Measurements from ENCODE around the gene PIM3. TPM values are rescaled to one million over a fixed set of nuclear protein-coding genes. Genes with fewer than 3 reads are reported as not detected.
"Not testable (repeated sequence)": the region's sequence is repeated elsewhere in the genome, so short reads cannot be mapped to it uniquely, and the experiment has no call there.

PIM3 gene
- total RNA-seq, 1 donor from 2014 or later = 48.5 TPM

DNA sequence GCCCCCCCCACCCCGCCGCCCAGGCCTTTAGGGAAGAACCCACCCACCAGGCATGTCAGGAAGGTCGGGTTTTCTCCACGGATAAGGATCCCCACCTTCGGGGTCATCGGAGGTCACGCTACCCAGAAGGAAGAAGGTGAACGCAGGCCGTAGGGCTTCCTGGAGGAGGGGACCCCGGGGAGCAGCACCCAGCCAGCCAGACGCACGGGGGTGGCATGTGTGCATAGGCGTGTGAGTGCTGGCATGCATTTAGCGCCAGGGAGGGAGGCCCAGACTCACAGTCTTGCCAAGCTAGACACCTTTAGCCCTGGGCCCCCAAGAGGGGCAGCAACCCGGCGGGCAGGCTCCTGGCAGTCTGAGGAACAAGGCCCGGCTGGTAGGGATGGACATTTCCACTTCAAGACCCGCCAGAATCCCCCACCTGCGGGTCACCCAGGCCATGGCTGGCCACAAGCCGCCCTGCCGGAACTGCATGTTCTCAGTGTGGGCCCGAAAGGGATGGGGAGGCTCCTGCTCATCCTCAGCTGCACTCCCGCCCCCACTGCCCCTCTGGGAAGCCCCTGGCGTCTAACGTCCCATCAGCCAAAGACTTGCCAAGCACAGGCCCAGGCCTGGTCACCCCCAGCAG, 16.7 kb upstream of the PIM3 start:
- DNase-seq = no peak

DNA sequence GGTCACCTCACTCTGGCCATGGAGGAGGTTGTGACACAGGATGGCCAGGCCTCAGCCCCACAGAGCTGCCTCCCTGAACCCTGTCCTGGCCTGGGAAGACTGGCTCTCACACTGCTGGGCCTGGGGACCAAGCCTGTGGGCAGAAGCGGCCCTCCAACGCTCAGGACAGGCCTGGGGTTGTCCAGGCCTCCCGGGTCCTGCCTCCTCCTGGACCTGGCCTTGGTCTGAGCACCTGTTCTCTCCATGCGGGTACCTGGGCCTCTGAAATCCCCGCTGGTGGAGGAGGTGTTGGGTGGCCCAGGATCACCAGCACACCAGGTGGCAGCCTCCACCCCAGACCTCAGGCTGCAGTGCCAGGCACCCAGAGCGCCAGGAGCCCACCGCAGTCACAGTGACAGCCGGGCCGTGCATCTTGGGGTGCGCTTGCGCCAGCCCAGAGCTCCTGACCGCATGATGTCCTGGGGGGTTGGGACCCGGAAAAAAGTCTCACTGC, 16.1 kb upstream of the PIM3 start:
- no peak for DNase-seq

DNA sequence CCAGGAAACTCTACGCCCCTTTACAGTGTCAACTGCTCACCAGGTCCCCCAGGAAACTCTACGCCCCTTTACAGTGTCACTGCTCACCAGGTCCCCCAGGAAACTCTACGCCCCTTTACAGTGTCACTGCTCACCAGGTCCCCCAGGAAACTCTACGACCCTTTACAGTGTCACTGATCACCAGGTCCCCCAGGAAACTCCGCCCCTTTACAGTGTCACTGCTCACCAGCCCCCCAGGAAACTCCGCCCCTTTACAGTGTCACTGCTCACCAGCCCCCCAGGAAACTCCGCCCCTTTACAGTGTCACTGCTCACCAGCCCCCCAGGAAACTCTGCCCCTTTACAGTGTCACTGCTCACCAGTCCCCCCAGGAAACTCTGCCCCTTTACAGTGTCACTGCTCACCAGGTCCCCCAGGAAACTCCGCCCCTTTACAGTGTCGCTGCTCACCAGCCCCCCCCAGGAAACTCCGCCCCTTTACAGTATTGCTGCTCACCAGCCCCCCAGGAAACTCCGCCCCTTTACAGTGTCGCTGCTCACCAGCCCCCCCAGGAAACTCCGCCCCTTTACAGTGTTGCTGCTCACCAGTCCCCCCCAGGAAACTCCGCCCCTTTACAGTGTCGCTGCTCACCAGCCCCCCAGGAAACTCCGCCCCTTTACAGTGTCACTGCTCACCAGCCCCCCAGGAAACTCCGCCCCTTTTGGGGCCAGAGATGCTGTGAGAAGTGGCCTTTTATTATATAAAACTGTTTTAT, 15.4 kb upstream of the PIM3 start:
- DNase-seq = not testable (repeated sequence)

DNA sequence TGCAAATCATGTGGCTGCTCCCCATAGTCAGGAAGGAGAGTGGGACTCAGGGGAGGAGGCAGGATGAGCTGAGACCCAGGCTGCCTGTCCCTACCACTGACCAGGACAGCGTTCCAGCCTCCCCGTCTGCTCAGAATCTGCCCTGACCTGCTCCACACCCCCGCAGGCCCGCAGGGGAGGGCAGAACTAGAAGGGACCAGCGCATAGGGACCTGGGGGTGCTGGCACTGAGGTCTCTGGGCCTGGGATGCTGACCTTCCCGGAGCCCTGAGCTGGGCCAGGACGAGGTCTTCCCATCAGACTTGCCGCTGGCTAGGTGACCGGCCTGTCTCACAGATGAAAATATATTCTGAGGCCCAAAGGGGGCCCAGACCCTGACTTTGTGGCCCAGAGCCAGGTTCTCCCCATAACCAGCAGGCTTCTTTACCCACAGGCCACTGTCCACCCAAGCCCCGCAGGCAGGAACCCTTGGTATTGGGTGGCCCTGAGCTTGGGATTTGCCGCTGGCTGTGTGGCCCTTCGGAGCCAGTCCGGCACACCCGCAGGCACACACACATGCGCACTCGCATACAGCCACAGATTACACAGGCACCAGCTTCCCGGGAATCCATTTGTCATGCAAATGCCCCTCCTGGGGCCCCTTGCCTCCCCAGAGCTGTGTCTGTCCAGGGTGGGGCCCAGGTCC, 13.8 kb upstream of the PIM3 start:
- DNase-seq = no peak

DNA sequence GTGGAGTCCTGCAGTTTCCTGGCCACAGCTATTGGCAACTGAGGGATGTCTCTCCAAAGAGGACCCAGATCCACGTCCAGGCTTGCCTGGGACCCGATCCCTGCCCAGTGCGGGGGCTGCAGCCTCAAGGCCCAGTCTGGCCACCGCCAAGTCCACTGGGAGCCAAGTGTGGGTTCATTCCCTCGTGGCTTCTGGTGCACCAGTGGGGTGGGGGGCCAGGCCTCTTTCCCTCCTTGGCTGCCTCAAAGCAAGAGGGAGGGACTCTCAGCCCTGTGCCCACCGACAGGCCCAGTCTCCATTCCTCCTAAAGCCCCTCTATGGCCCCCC, 13.3 kb upstream of the PIM3 start:
- DNase-seq = no peak

DNA sequence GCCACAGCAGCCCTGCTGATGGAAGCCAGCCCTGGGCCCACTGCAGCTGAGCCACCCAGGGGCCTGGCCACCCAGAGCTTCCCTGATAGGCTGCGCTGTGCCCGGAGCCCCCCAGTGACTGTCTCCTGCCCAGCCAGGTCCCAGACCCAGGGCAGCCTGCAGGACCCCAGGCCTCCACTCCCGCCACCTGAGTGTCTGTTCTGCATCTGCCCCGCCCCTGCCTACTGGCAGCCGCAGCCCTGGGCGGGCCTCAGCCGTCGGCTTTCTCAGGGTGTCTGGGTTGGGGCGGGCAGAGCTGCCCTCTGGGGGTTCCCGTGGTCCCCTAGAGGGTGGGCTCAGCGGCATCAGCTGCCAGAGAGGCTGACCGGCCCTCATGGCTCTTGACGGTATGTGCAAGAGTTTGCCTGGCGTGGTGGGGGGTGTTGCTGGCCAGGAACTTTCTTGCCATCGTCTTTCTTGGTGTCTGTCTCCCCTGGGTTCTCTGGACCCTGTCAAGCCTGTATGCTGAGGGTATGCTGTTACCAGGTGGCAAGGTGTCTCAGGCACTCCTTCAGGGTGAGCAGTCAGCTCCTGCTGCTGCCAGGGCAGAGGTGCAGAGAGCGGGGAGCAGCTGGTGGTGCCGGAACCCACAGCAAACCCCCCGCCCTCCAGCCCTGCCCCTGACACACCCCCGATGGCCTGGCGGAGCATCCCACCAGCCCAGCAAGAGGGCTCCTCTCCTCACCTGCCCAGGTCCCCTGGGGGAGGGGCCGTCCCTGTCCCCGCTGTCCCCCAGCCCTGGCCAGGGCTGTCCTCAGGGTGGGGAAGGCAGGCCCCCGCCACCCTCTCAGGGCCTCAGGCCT, 12.2 kb upstream of the PIM3 start:
- DNase-seq = no peak

DNA sequence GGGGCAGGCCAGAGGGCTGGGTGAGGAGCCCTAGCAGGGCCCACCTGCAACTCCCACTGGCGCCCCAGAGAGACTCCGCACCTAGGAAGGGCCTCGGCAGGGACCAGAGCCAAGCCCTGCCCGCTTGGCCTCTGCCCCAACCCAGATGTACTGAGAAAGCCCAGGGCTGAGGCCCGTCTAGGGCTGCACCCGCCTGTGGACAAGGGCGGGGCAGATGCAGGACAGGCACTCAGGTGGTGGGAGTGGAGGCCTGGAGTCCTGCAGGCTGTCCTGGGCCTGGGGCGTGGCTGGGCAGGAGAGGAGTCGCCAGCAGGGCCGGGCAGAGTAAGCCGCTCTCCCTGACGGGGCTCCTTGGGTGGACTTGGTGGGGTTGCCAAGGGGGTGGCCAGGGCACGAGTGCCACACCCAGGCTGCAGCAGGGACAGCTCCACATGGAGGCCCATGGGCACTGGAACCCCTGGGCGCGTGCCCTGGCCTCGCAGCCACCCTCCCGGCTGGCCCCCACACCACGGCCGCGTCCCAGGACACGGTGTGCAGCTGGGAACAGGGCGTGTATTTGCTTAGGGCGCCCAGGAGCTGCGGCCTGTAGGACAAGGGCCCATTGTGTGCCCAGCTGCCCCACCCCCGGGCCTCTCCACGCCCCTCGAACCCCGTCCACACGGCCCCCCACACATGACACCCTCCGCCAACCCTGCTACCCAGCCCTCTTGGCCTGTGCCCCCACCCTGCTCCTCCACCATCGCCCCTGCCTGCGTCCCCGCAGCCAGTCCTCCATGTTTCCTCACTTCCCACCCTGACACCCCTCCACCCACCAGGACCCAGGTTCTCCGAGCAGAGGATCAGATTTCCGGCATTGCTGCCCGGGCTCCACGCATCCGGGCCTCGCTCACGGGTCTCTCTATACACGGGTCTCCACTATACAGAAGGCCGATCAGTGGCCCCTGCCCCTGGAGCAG, 11.3 kb upstream of the PIM3 start:
- DNase-seq = no peak

DNA sequence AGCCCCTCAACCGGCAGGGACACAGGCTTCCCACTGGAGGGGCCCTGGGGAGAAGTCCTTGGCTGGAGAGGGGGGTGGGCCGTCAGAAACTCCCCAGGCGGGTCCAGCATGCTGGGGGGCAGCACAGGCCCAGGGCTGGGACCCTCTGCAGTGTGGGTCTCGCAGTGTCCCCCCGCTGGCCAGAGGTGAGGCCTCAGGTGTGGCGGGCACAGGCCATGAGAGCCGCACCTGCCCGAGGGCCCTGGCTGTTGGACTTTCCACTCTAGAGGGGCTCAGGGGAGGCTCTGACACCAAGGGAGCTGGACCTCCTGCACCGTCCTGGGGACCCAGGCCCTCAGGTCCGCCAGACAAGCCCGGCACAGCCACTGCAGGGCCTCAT, 10.7 kb upstream of the PIM3 start:
- no peak for DNase-seq

DNA sequence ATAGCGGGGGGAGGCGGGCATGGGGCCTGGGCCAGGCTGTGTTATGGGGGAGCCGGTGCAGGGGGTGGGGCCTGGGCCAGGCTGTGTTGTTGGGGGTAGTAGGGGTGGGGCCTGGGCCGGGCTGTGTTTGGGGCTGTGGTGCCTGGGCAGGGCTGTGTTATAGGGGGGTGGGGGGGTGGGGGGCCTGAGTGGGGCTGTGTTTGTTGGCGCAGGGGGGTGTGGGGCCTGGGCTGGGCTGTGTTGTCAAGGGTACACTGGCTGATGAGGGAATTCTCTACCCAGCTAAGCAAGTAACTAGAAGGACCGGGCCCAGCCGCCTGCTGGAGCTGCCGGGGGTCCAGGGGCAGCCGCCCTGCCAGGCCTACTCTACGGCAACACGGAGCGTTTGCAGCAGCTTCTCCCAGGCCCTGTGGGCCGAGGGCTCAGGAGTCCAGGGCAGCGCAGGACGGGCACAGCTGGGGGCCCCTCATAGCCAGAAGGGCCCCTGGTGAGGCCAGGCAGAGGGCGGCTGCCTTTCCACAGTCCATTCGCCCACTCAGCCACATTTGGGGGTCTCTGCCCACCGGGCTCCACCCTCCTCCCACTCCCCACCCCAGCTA, 10.1 kb upstream of the PIM3 start:
- no peak for DNase-seq

DNA sequence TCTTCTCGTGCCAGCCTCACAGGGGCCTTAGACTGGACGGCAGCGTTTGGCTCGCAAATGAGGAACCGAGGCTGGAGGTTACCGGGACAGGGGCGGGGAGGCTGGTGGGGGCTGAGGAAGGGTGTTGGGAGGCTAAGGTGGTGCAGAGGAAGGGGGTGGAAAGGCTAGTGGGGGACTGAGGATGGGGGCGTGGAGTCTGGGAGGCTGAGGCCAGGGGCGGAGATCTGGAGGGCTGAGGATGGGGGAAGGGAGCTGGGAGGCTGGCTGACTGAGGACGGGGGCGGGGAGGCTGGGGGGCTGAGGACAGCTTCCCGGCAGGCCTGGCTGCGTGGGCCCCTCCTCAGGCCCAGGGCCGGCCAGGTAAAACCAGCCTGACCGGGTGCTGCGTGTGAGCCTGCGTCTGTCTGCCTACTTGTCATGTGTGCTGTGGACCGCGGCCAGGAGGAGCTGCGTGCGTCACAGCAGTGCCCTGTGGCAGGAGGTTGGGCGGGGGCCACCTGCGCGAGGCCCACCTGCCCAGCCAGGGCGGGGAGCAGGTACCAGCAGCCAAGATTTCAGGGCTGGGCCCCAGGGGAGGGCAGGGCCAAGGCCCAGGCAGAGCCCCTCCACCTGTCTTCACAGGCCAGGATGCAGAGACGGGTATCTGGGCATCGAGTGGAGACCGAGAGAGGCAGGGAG, 9.4 kb upstream of the PIM3 start:
- peak; percentile 93 for DNase-seq

DNA sequence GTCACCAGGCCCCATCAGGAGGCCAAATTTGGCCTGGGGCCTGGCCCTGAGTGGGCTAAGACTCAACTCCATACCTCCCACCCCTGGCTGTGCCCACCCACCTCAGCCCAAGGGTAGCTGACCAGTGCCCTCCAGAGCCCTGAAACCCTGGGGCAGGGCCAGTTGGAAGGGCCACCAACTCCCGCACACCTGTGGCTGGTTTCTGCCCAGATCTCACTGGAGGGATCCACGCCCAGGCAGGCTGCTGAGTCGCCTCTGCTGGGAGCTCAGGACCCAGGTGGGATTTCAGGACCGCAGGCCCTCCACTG, 8.9 kb upstream of the PIM3 start:
- no peak for DNase-seq

DNA sequence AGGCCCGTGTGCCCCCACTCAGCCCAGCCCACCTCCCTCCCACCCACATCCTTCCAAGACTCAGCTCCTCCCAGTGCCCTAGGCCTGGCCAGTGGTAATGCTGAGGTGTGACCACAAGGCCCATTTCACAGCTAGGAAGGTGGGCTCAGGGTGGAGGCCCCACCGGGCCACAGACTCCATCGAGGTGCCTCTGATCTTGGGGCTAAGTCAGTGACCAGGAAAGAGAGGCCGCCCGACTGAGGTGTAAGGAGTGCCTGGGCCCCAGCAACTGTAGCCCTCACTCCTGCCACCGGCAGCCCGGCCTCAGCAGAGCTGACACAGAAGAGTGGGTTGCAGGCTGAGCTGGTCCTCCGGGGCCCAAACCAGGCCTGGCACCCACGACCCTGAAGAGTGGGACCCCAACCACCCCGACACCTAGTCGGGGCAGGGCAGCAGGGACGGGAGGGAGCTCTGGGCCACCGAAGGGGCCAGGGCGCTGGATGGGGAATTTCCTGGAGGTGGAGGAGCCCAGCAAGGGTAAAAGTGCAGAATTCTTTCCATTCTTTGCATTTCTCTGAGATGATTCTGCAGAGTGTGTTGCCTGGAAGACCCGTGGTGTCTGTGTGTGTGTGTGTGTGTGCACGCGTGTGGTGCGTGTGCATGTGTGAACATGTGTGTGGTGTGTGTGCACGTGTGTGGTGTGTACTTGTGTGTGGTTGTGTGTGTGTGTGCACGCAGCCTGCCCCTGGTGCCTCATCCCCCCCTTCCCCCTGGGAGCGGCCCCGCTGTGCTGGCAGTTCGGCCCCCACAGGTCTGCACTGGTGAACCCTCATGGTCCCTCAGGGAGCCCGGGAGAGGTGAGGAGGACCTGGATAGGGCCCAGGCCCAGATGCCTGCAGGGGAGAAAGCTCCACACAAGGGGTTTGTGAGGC, 8.3 kb upstream of the PIM3 start:
- no peak for DNase-seq

DNA sequence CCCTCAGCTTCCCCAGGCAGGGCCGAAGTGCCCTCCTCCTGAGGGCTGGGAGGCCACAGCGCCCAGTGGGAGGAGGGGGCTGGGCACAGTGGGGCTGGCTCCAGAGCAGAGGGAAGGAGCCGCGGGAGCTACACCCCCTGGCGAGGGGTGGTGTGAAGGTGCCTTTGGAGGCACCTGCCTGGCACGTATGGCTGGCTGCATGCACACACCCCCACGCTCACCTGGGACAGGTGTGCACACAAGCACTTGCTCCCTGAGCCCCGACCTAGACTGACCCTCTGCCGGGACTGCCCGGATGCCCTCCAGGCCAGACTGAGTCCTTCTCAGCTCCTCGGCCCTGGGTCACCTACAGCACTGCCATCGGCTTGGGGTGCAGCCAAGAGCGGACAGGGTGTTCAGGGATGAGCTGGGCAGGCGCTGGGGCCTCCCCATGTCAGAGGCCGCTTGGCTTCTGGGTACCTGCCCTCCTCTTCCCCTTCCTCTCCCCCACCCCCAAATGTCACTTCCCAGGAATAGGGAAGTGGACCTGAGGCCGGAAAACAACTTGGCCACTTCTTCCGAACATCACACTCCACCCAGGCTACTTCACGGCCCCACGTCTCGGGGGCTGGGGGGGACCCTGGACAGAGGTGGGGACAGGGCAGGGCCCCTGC, 7.4 kb upstream of the PIM3 start:
- no peak for DNase-seq

DNA sequence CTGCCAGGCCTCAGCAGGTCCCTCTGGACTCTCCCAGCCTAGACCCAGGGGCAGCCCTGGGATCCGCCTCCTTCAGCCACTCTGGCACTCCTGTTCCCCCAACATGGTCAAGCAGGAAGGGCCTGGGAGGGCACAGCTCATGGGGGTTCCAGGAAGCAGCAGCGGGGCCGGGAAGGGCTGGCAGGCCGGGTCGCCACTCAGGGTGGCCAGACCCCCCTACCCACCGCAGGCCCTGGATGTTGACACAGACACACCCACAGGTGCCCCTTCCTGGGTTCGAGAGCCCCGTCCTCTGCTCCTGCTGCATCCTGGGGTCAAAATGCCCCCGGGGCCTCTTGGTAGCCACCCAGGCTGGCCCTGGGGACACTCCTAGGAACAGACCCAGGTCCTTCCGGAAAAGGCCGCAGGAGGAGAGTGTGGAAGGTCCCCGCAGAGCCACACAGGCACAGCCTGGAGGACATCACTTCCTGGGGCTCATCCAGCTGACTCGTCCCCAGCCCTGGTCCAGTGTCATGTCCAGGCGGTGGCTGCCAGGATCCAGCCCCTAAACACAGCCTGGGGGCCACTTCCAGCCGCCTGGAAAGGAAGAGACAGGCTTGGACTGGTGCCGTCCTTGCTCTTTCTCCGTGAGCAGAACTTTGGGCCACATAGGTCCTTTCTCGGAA, 6.8 kb upstream of the PIM3 start:
- no peak for DNase-seq

DNA sequence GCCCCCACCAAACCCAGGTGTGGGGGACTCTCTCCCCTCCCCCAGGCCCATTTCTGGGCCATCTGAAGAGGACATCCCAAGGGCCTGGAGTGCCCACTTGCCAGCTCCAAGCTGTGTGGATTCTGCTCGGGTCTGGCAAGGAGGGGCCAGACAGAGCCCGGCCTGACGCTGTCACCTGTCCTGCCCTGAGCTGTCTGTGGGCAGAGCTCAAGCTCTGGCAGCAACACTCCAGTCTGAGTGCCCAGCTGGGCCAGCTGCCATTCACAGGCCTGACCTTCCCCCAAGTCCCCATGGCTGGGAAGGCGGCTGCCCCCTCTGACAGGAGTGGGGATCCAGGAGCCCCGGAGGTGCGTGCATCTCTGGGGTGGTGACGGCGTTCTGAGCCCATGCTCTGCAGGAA, 6.2 kb upstream of the PIM3 start:
- DNase-seq = no peak

DNA sequence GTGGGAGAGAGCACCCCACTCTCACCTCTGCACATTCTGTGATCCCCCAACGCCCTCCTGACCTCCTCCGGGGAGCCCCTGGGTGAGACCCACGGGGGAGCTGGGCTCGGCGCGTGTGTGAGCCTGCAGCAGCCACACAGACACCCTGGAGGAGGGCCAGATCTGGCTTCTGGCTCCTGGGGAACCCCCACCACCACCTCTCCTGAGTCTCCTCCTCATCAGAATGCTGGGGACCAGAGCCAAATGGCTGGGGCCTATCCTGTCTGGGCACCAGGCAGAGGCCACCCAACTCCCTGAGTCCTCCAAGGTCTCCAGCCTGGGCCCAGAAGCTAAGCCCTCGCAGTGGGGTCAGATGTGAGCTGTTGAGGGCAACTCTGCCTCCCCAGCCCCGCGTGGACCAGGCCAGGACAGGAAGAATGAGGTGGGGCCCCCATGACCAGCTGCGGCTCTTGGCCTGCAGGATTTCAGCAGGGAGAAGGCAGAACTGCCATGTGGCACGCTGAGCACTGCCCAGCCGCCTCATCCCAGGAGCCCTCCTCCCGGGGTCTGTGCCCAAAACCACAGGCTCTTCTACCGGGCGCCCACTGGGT, 5.5 kb upstream of the PIM3 start:
- DNase-seq = no peak

DNA sequence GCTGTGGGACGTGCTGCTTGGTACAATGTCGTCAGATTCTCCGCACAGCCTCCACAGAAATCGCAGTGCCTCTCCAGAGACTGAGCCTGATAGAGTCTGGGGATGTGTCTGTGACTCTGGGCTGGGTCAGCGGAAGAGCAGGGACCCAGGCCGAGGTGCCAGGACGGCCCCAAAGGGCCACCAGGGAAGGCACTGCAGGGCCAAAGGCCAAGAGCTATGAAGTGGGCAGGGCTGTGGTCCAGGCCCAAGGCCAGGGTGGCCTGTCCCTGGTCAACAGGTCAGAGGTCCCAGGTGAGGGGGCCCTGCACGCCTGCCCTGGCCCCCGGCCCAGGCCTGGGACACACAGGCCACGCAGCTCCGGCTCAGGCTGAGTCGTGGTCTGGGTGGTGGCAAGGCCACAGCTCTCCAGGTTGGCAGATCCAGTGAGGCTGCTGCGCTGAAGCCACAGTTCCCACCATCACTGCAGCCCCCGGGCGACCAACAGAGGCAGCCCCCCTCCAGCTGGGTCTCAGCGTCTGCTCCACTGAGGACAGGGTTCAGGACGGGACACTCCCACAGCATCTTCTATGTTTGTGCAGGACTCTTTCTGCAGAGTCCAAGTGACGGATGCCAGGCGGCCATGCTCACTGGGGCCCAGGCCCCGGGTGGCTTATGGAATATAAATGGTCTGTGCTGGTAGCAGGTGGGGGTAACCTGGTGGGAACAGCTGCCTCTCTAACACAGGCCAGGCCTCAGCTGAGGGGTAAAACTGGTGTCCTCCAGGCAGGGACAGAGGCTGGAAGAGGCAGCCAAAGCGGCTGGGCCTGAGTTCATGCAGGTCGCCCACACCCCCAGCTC, 4.8 kb upstream of the PIM3 start:
- DNase-seq = no peak

All from skin of body (tissue), 2 donors.